HepG2 (cell line): ENCODE results near the gene SLC27A2. TPM values are rescaled to one million over a fixed set of nuclear protein-coding genes. Genes with fewer than 3 reads are reported as not detected.
A peak's percentile ranks its signal among the peaks of the same experiment; 100 is the strongest.

Experiments used
- AGO2 ChIP-seq: fragments of 200-400 bp; formaldehyde crosslinking; optimal IDR thresholded peaks from 2 replicates; pipeline ENCODE3; 2017; ENCODE audit warnings: mild to moderate bottlenecking, low read depth, low read length, moderate library complexity
- CREB1 ChIP-seq, 2 experiments: fragments of 450-650 bp in 1 of 2; IDR thresholded peaks; 2 replicates each; pipeline ENCODE4 v1.6.1; 2016 to 2017; ENCODE audit warnings: control low read depth in 1 of 2, mild to moderate bottlenecking in 1 of 2, missing compliant biosample characterization in 1 of 2, missing genetic modification characterization in 1 of 2
- HHEX ChIP-seq: IDR thresholded peaks from 2 replicates; pipeline ENCODE4 v1.6.1; 2016; ENCODE audit warnings: control low read depth
- IKZF4 ChIP-seq: sonication (generic); formaldehyde crosslinking; IDR thresholded peaks from 2 replicates; pipeline ENCODE4 v1.5.1; 2020; ENCODE audit warnings: borderline replicate concordance, mild to moderate bottlenecking, low read depth, missing genetic modification reagents; ENCODE audit errors: not compliant biosample characterization
- KLF9 ChIP-seq: IDR thresholded peaks from 2 replicates; pipeline ENCODE4 v1.6.1; 2016; ENCODE audit warnings: low read depth
- POLR2AphosphoS5 ChIP-seq: IDR thresholded peaks from 2 replicates; pipeline ENCODE4 v1.6.1; 2012; ENCODE audit warnings: low read depth, low read length
- SP5 ChIP-seq: IDR thresholded peaks from 2 replicates; pipeline ENCODE4 v1.6.1; 2016; ENCODE audit warnings: low read depth, borderline replicate concordance
- TP53 ChIP-seq: sonication (generic); formaldehyde crosslinking; conservative IDR thresholded peaks from 2 replicates; pipeline ENCODE4 v1.4.0; 2020; ENCODE audit warnings: missing genetic modification reagents
- ZBTB7B ChIP-seq: sonication (generic); formaldehyde crosslinking; IDR thresholded peaks from 2 replicates; pipeline ENCODE4 v1.4.0; 2020; ENCODE audit warnings: missing genetic modification reagents
- ZMYM4 ChIP-seq: sonication (generic); formaldehyde crosslinking; IDR thresholded peaks from 2 replicates; pipeline ENCODE4 v1.8.1; 2023; ENCODE audit warnings: mild to moderate bottlenecking, missing genetic modification reagents
- ZNF24 ChIP-seq: fragments of 450-650 bp; IDR thresholded peaks from 2 replicates; pipeline ENCODE4 v1.6.1; 2017; ENCODE audit warnings: antibody characterized with exemption, mild to moderate bottlenecking
- ZNF558 ChIP-seq: sonication (generic); formaldehyde crosslinking; IDR thresholded peaks from 2 replicates; pipeline ENCODE4 v1.9.0; 2022; ENCODE audit warnings: mild to moderate bottlenecking, missing genetic modification reagents, borderline replicate concordance
- ZNF629 ChIP-seq: sonication (generic); formaldehyde crosslinking; conservative IDR thresholded peaks from 2 replicates; pipeline ENCODE4 v1.5.0; 2020; ENCODE audit warnings: missing genetic modification reagents
- ZNF770 ChIP-seq: sonication (generic); formaldehyde crosslinking; IDR thresholded peaks from 2 replicates; pipeline ENCODE4 v1.5.0; 2020; ENCODE audit warnings: mild to moderate bottlenecking, missing genetic modification reagents
- ZSCAN25 ChIP-seq: sonication (generic); formaldehyde crosslinking; IDR thresholded peaks from 2 replicates; pipeline ENCODE4 v1.8.0; 2022; ENCODE audit warnings: mild to moderate bottlenecking, missing genetic modification reagents
- ZXDC ChIP-seq: sonication (generic); formaldehyde crosslinking; IDR thresholded peaks from 2 replicates; pipeline ENCODE4 v1.5.0; 2020; ENCODE audit warnings: mild to moderate bottlenecking, missing genetic modification reagents
- polyA plus RNA-seq, 8 experiments: library from polyadenylated mRNA; depleted of rRNA in 3 of 8; stranded (reverse) in 7 of 8; unstranded in 1 of 8; fragments of >200 nt; fragmentation: Illumina TruSeq in 4 of 8; extraction: Trizol in 4 of 8; gene quantifications; 2 replicates each; pipeline versions ENCODE4 v1.2.1 to v1.2.3, GENCODE V29; 2011 to 2016; ENCODE audit warnings: low read depth in 4 of 8, missing spikeins in 1 of 8, mixed read lengths in 1 of 8; ENCODE audit not compliant: insufficient read depth in 1 of 8
- total RNA-seq, 5 experiments: library from RNA; depleted of rRNA; stranded (reverse); fragments of >200 nt; fragmentation: Illumina TruSeq; extraction: Trizol; gene quantifications; 2 replicates each; pipeline ENCODE4 v1.2.3, GENCODE V29; 2016; ENCODE audit warnings: low read depth in 1 of 5
- TF ChIP-seq, protein P1 (sequence below): IDR thresholded peaks from 2 replicates; pipeline ENCODE4 v1.6.1; 2012; ENCODE audit warnings: inconsistent platforms
- TF ChIP-seq, protein P2 (sequence below): sonication (generic); IDR thresholded peaks from 2 replicates; pipeline ENCODE4 v1.6.1; 2016; ENCODE audit warnings: low read depth, borderline replicate concordance

SLC27A2 gene
- total and polyA plus RNA-seq, 2 of the 13 experiments (the other 11 are each of a cell fraction or from before 2014, with no cell fraction given): 14.6 to 23.4 TPM

GRCh38 chr15:50244959-50245624 lies 63.1 kb downstream of the SLC27A2 start (continued):
- TF ChIP-seq IKZF4 (CRISPR knock-in tag) (no peak), ZMYM4 (CRISPR knock-in tag) (no peak), SP5 (CRISPR knock-in tag) (0 out of 2 replicates have a peak, but pooled peaks have one; percentile 29), CREB1 (IDR thresholded peaks at IDR 0.05) (peak; percentile 51; the same call in 1 of the 2 replicates), CREB1 (CRISPR knock-in tag; IDR thresholded peaks at IDR 0.05) (no peak), ZSCAN25 (CRISPR knock-in tag) (no peak), ZBTB7B (CRISPR knock-in tag) (0 out of 2 replicates have a peak, but pooled peaks have one; percentile 38), AGO2 (no peak), HHEX (CRISPR knock-in tag) (no peak), TP53 (CRISPR knock-in tag) (no peak), ZNF770 (CRISPR knock-in tag) (no peak), KLF9 (CRISPR knock-in tag) (no peak), POLR2AphosphoS5 (no peak), ZXDC (CRISPR knock-in tag) (no peak), ZNF558 (CRISPR knock-in tag) (no peak), ZNF629 (CRISPR knock-in tag) (peak; percentile 54; the same call in 1 of the 2 replicates), ZNF24 (no peak)
- TF ChIP-seq, protein P1, sequence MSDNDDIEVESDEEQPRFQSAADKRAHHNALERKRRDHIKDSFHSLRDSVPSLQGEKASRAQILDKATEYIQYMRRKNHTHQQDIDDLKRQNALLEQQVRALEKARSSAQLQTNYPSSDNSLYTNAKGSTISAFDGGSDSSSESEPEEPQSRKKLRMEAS: peak; percentile 41; the same call in 1 of the 2 replicates
- TF ChIP-seq, protein P2, sequence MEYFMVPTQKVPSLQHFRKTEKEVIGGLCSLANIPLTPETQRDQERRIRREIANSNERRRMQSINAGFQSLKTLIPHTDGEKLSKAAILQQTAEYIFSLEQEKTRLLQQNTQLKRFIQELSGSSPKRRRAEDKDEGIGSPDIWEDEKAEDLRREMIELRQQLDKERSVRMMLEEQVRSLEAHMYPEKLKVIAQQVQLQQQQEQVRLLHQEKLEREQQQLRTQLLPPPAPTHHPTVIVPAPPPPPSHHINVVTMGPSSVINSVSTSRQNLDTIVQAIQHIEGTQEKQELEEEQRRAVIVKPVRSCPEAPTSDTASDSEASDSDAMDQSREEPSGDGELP: no peak
